ENCODE data around the gene MLST8.

DNA sequence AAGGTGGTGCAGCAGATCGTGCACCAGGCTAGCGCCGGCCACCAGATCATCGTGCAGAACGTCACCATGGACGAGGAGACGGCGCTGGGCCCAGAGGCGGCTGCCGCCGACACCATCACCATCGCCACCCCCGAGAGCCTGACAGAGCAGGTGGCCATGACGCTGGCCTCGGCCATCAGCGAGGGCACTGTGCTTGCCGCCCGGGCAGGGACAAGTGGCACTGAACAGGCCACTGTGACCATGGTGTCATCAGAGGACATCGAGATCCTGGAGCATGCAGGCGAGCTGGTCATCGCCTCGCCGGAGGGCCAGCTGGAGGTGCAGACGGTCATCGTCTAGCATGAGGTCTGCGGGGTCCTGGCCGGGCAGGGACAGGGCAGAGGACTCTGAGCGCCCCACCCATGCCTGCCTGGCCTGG, 30.0 kb downstream of the MLST8 start:
- TF ChIP-seq POLR2A (IDR thresholded peaks at IDR 0.05), result no peak
- TF ChIP-seq, protein P1, sequence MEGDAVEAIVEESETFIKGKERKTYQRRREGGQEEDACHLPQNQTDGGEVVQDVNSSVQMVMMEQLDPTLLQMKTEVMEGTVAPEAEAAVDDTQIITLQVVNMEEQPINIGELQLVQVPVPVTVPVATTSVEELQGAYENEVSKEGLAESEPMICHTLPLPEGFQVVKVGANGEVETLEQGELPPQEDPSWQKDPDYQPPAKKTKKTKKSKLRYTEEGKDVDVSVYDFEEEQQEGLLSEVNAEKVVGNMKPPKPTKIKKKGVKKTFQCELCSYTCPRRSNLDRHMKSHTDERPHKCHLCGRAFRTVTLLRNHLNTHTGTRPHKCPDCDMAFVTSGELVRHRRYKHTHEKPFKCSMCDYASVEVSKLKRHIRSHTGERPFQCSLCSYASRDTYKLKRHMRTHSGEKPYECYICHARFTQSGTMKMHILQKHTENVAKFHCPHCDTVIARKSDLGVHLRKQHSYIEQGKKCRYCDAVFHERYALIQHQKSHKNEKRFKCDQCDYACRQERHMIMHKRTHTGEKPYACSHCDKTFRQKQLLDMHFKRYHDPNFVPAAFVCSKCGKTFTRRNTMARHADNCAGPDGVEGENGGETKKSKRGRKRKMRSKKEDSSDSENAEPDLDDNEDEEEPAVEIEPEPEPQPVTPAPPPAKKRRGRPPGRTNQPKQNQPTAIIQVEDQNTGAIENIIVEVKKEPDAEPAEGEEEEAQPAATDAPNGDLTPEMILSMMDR (IDR thresholded peaks at IDR 0.05), result no peak

Data from ovary (tissue), 3 donors.